GM18907 (cell line): ENCODE data around the gene SETDB2.

ENCODE experiments used
- ATAC-seq: cut with Tn5 transposase; IDR thresholded peaks from one replicate; pipeline ENCODE4 v1.9.1; 2021; ENCODE audit warnings: mild to moderate bottlenecking, moderate library complexity; ENCODE audit not compliant: unreplicated experiment

SETDB2 gene

DNA sequence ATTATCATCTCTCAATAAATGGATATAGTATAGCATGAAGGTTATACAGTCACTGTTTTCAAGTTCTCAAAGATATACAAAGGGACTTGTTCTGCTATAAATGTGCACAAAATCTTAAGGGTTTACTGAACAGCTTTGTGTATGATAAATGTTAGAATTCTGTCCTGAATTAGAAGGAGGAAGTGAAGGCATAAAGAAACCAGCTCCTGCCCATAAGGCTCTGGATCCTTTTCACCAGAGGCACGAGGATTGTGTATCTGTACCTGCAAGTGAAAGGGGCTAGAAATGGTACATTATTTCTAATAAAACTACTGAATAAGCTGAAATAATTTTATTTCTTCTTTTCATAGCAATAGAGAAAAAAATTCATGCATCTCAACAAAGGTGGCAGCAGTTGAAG lies 84.1 kb downstream of the SETDB2 start:
- ATAC-seq, result no peak

DNA sequence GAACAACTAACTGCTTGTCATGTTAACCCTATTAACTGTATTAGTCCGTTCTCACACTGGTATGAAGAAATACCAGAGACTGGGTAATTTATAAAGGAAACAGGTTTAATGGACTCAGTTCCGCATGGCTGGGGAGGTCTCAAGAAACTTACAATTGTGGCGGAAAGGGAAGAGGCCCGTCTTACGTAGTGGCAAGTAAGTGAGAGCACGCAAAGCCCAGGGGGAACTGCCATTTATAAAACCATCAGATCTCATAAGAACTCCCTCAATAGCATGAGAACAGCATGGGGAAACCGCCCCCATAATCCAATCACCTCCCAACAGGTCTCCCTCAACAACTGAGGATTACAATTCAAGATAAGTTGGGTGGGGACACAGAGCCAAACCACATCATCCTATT lies 86.4 kb downstream of the SETDB2 start:
- ATAC-seq, result peak; percentile 72

DNA sequence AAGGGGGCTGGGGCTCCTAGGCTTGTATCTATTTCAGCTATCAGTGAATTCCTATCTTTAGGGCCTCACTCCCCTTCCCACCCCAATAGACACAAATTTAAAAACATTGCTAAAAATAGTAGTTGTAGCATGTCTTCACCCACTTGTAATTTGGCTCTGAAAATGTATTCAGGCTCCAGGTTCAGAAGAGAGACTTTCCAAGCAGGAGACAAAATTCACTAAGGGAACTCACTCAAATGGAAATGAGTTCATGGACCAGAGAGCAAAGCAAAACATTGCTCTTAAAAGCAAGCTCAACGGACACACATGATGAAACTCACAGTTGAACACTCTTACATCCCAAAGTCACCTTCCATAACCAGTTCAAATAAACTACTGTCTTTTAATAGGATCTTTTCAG lies 88.5 kb downstream of the SETDB2 start:
- no peak for ATAC-seq

DNA sequence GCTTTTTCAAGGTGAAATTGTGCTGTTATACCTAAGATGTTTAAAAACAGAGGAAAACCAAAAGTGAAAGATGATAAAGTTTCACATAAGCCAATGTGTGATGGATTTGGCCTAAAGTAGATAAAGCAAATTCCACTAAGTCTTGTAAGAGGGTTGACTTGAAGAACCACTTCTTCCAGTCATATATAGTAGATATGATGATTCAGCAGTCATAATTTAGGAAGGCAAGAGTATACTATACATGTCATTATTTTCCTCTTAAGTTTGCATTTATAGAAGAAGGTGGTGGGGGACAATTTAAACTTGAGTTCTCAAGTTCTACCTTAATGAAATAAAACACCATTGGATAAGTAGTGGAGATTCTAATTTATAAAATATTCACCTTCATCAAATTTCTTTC lies 88.9 kb downstream of the SETDB2 start:
- no peak for ATAC-seq

DNA sequence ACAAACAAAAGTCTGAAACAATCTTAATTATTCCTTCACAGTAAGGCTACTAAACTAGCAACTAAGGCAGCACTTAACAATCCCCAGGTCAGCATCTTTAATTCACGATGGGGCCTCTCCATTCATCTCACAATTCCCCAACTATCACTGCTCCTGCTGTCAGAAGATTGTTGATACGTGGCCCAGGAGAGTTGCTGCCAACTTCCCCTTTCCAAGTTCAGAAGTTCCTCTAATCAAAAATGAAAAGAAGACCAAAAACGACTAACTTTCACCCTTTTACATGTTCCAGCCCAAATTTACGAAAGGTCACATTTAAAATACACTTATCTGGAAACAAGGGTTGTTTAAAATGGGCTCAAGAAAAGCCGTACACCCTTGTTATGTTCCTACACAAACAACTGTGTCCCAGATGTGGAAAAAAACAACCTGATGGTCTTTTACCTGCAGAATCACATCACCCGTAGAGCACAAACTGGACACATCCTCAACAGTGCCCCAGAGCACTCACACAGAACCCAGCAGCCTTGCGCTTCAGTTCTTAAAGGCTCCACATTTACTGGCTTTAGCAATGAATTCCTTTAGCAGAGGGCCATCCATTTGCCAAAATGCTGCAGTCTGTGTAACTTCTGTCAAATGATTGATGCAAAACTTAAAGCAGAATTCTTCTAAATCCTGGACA lies 89.7 kb downstream of the SETDB2 start:
- ATAC-seq, result no peak

DNA sequence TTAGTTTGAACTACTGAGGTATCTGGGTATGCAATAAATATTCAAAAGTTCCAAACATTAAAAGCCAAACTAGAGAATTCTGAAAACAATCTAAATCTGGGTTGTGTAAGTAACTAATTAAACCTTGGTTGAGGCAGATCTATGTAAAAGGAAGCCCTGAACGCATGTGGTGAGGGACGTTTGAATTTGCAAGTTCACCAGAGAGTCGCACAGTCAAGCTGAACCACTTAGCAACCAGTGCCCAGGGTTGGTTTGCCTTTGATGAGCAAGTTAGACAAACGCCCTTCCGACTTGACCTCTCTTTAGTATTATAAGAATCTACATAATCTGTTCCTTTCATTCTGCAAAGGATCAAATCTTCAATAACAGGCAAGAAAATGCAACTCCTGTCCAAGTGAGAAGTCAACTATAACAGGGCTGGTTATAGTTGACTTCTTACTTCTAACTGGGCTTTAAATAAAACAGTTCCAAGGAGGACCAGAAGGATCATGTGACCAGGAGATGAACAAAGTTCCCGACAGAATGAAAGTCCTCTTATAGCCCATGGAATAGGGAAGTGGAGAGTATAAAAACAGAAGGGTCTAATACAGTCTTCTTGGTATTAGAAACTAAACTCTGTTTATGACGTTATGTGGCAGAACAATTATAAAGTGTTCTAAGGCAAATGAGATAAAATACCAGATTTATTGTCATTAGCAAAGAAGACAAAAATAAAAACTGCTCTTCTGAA lies 92.2 kb downstream of the SETDB2 start:
- ATAC-seq, result peak; percentile 80

DNA sequence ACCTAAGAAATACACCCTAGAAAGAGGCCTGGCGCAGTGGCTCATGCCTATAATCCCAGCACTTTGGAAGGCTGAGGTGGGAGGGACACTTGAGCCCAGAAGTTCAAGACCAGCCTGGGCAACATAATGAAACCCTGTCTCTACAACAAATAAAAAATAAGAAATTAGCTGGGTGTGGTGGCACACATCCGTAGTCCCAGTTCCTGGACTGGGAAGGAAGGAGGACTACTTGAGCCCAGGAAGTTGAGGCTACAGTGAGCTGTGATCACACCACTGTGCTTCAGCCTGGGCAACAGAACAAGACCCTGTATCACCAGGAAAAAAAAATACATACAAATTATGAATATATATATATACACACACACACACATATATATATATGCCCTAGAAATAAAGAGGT lies 94.3 kb downstream of the SETDB2 start:
- ATAC-seq, result no peak

DNA sequence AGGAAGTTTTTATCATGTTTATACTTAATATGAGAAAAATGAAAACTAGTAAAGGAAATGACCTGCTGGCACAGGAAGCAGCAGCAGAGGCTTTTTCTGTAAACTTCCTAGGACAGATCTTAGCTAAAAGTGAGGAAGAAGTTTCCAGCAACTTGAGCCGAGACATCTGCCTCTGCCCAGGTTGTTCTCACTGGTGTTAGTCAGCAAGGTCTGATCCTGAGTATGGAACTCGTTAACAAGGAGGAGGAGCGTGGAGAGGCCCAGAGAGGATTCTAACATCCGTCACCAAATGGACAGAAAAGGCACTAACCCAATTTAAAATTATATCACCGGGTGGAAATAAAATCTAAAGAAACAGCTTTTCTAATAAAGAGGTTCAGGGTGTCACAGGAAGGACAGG lies 95.2 kb downstream of the SETDB2 start:
- ATAC-seq, result no peak

DNA sequence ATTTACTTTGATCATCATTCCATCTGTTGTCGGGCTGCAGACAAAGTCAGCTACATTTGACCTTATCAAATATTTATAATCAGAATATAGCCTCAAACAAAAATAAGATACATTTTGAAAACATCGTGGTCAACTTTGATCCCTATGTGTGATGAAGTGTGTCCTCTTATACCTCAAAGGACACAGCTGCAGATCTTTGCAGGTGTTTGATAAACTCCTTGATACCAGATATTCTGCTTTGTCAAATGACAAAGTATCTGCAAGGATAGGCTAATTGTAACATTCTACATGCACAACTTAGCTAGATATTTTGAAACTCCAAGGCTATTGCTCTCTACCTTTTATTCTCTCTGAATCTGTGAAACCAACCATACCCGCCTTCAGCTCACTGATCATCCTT lies 95.7 kb downstream of the SETDB2 start:
- no peak for ATAC-seq

DNA sequence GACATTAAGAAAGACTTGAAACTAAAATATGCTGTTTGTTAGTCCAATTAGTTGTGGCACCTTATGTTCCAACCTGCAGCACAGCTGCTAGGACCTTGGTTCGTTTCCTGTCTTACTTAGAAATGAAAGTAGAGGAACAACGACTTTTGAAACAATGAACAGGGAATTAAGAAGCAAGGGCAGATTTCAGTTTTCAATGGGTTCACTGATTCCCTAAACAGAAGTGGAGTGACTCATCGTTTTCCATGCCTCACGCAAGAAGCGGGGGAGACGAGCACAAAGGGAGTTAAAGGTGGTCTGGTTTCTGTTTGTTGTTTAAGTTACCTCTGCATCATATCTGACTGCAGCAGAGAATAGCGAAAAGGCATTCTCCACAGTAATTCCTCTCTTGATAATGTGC lies 96.5 kb downstream of the SETDB2 start:
- ATAC-seq, result peak; percentile 44

DNA sequence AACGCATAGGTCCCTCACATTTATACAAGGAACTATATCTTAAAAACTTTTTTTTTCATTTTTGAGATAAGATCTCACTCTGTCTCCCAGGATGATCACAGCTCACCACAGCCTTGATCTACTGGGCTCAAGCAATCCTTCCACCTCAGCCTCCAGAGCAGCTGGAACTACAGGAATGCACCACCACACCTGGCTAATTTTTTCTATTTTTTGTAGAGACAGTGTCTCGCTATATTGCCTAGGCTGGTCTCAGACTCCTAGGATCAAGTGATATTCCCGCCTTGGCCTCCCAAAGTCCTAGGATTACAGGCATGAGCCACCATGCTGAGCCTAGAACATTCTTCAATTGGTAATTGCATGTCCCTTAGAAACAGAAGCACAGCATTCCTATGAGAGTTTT lies 99.6 kb downstream of the SETDB2 start:
- no peak for ATAC-seq
